ENCODE measurements around the gene YIPF5.

- TF ChIP-seq CTCF (IDR thresholded peaks at IDR 0.05) (no peak), POLR2A (IDR thresholded peaks at IDR 0.05) (no peak)
These were observed 35.2 kb downstream of the YIPF5 start for GRCh38 chr5:144135113-144135762.

All from heart left ventricle (tissue), 13 donors.